Fibroblast of the aortic adventitia (primary cell): Measurements from ENCODE around the gene SLC44A4. TPM values are rescaled to one million over a fixed set of nuclear protein-coding genes. Genes with fewer than 3 reads are reported as not detected.
"Not testable (repeated sequence)": the region's sequence is repeated elsewhere in the genome, so short reads cannot be mapped to it uniquely, and the experiment has no call there.

Experiments
- DNase-seq: peaks from one replicate; pipeline ENCODE4 v3.0.0-alpha.2; 2010; ENCODE audit warnings: low read depth
- H3K4me3 ChIP-seq: 2 replicates; pipeline ENCODE4 v1.5.1; 2011; ENCODE audit warnings: low read depth, mild to moderate bottlenecking, control low read depth, low read length, moderate library complexity
- total RNA-seq: library from RNA; depleted of rRNA; stranded (reverse); fragments of >200 nt; gene quantifications from 2 replicates; pipeline ENCODE4 v1.2.3, GENCODE V29; 2012; ENCODE audit warnings: low replicate concordance
- TF ChIP-seq, protein P1 (sequence below): IDR thresholded peaks from 2 replicates; pipeline ENCODE4 v1.5.1; 2011; ENCODE audit warnings: mild to moderate bottlenecking, low read length, control low read depth, inconsistent platforms; ENCODE audit not compliant: insufficient read depth

The SLC44A4 gene
- total RNA-seq, 1 donor, result 0.27 TPM

DNA sequence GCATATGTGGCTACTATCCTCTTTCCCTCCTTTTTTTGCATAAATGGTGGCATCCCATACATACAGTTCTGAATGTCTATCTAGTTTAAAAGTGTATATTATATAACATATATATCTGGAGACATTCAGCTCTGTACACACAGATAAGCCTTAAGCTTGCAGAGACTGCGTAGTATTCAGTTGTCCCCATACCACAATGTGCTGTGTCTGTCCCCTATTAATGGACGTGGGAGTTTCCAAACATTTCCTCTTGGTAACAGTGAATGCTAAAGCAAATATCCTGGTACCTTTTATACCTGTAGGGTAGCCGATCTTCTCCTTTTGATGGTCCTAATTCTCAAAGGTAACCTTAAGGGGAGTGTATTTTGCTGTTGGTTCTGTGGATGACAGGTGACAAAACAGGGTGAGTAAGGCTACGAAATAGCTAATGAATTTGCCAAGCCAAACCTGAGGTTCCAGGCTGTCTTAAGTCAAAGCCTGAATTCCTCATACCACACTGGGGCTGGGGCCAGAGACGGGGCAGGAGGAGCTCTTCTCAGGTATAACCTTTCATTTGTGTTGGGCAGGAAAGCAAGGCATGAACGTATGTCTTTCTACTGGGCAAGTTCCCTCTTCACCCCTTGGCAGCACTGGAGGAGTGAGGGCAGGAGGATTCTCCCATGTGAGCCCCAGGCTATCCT is 41.0 kb upstream of the SLC44A4 start:
- TF ChIP-seq, protein P1, sequence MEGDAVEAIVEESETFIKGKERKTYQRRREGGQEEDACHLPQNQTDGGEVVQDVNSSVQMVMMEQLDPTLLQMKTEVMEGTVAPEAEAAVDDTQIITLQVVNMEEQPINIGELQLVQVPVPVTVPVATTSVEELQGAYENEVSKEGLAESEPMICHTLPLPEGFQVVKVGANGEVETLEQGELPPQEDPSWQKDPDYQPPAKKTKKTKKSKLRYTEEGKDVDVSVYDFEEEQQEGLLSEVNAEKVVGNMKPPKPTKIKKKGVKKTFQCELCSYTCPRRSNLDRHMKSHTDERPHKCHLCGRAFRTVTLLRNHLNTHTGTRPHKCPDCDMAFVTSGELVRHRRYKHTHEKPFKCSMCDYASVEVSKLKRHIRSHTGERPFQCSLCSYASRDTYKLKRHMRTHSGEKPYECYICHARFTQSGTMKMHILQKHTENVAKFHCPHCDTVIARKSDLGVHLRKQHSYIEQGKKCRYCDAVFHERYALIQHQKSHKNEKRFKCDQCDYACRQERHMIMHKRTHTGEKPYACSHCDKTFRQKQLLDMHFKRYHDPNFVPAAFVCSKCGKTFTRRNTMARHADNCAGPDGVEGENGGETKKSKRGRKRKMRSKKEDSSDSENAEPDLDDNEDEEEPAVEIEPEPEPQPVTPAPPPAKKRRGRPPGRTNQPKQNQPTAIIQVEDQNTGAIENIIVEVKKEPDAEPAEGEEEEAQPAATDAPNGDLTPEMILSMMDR, result no peak
- no peak for DNase-seq
- no peak overlapping the region for H3K4me3 ChIP-seq

DNA sequence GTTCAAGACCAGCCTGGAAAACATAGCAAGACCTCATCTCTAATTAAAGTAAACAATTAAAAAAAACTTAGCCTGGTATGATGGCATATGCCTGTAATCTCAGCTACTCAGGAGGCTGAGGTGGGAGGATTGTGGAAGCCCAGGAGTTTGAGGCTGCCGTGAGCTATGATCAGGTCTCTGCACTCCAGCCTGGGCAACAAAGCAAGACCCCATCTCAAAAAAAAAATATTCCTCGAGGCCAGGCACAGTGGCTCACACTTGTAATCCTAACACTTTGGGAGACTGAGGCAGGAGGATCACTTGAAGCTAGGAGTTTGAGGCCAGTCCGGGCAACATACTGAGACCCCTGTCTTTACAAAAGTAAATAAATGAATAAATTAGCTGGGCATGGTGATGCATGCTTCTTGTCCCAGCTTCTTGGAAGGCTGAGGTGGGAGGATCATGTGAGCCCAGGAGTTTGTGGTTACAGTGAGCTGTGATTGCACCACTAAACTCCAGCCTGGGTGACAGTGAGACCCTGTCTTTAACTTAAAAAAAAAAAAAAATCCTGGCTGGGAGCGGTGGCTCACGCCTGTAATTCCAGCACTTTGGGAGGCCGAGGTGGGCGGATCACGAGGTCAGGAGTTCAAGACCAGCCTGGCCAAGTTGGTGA is 39.4 kb upstream of the SLC44A4 start:
- H3K4me3 ChIP-seq, result no peak overlapping the region
- TF ChIP-seq, protein P1, result no peak
- DNase-seq, result no peak

DNA sequence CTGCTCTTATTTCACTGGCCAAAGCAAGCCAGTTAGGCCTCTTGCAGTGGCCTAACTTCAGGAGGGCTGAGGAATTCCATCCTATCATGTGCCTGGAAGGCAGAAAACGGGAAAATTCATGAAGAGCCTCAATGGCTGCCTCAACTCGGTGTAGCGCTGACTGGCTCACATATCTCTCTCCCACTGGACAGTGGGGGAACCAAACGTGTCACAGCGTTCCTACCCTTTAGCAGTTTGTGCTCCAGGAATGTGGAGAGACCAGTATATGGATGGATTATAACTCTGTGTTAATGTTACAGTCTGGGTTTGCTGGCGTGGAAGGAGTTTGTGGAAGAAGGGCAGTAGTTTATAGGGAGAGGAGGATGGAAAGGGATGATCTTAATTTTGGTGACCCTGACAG is 37.0 kb upstream of the SLC44A4 start:
- H3K4me3 ChIP-seq, result no peak overlapping the region
- TF ChIP-seq, protein P1, result no peak
- no peak for DNase-seq

DNA sequence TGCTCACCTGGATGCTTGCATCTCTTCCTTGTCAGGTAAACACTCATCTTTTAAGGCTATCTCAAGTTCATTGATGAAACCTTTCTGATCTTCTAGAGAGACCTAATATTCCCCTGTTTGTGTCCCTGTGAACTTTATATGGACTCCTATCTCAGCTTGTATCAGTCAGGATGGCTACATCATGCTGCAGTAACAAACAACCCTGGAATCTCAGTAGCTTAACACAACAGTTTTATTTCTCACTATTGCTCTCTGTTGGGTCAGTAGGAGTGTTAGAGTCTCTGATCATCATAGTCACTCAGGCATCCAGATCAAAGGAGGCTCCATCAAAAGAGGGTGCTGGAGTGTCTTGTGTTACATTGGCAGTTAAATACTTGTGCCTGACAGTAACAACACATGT is 36.6 kb upstream of the SLC44A4 start:
- DNase-seq, result no peak
- TF ChIP-seq, protein P1, result no peak

DNA sequence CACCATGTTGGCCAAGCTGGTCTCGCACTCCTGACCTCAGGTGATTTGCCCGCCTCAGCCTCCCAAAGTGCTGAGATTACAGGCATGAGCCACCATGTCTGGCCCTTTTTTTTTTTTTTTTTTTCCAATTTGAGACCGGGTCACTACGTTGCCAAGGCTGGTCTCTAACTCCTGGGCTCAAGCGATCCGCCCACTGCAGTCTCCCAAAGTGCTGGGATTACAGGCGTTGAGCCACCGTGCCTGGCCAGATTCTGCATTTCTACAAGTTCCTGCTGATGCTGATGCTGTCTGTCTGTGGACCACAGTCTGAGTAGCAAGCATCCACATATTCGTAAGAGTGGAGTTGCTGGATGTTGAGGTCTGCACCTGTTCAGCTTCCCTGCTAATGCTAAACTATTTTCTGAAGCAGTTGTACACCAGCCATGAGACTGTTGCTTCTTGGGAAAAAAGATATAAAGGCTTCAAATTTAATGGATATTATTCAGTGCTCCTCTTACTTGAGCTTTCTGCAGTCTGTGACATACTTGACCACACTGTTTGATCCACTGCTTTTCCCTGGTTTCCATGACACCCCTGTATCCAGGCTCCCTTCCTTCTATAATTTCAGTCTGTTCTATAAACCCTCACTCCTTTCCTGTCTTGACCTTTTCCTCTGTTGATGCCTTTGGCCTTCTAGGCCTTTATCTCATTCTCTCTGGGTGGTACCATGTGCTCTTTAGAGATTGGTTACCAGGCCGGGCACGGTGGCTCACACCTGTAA is 33.2 kb upstream of the SLC44A4 start:
- TF ChIP-seq, protein P1, result no peak
- no peak overlapping the region for H3K4me3 ChIP-seq
- no peak for DNase-seq

More for the DNA sequence above, 36.6 kb upstream of the SLC44A4 start:
- no peak overlapping the region for H3K4me3 ChIP-seq

DNA sequence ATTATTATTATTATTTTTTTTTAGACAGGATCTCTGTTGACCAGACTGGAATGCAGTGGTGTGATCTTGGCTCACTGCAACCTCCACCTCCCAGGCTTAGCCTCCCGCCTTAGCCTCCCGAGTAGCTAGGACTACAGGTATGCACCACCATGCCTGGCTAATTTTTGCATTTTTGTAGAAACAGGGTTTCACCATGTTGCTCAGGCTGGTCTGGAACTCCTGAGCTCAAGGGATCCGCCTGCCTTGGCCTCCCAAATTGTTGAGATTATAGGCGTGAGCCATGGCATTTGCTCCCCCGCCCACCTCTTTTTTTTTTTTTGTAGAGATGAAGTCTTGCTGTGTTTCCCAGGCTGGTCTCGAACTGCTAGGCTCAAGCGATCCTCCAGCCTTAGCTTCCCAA is 30.5 kb upstream of the SLC44A4 start:
- DNase-seq, H3K4me3 ChIP-seq: not testable (repeated sequence)

DNA sequence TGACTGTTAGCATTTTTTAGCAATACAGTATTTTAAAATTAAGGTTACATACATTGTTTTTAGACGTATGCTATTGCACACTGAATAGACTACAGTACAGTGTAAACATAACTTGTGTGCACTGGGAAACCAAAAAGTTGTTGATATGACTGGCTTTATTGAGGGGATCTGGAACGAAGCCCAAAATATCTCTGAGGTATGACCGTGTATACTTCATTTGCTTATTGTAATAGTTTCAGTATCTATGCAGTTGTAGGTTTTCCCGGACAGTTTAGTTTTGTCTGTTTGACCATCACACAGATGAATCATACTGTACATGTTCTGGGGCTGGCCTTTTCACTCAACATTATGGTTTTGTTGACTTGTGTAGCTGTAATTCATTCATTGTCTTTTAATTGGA is 30.0 kb upstream of the SLC44A4 start:
- no peak overlapping the region for H3K4me3 ChIP-seq
- DNase-seq, result peak; percentile 35
- TF ChIP-seq, protein P1, result no peak

DNA sequence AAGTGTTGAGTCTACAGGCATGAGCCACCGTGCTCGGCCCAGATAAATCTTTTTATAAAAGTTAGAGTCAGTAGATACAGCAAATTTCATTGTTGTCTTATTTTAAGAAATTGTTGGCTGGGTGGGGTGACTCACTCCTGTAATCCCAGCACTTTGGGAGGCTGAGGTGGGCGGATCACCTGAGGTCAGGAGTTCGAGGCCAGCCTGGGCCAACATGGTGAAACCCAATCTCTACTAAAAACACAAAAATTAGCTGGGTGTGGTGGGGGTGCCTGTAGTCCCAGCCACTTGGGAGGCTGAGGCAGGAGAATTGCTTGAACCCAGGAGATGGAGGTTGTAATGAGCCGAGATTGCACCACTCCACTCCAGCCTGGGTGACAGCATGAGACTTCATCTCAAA is 29.5 kb upstream of the SLC44A4 start:
- not testable (repeated sequence) for DNase-seq, H3K4me3 ChIP-seq
